IMR-90 (cell line): ENCODE data around the gene ASF1B. TPM values are rescaled to one million over a fixed set of nuclear protein-coding genes. Genes with fewer than 3 reads are reported as not detected.

Experiments
- ATAC-seq: fragments of 200-7000 bp; cut with Tn5 transposase; 2 replicates; pipeline ENCODE4 v1.9.1; 2020; ENCODE audit warnings: low read depth, mild to moderate bottlenecking, moderate library complexity
- BruUV-seq: library from RNA; stranded (reverse); fragments of 400-500 nt; replicated peaks from 2 replicates; lab custom pipeline; 2021; lab: Mats Ljungman, UMichigan
- CTCF ChIA-PET: fragments of 300-600 bp; formaldehyde crosslinking; extraction: SDS; loops from one replicate; lab custom pipeline; 2021; ENCODE audit warnings: antibody characterized with exemption; lab: Yijun Ruan, JAX
- POLR2A ChIA-PET: fragments of 300-600 bp; sonication (Branson Sonifier 250); formaldehyde crosslinking; loops from one replicate; lab custom pipeline; 2022; ENCODE audit warnings: antibody characterized with exemption; ENCODE audit not compliant: unreplicated experiment; lab: Charles Lee
- DNase-seq: peaks from one replicate; pipeline ENCODE4 v3.0.0; 2013
- H2AFZ ChIP-seq: replicated peaks from 2 replicates; pipeline ENCODE3; 2013; ENCODE audit warnings: low read length, mild to moderate bottlenecking; ENCODE audit not compliant: poor library complexity
- H2AK5ac ChIP-seq: 2 replicates; pipeline ENCODE4 v1.6.1; 2013; ENCODE audit warnings: low read depth, low read length, inconsistent platforms
- H2AK9ac ChIP-seq: replicated peaks from 2 replicates; pipeline ENCODE3; 2013; ENCODE audit warnings: mild to moderate bottlenecking, low read depth, low read length, moderate library complexity; ENCODE audit not compliant: poor library complexity
- H2BK120ac ChIP-seq: 2 replicates; pipeline ENCODE4 v1.6.1; 2013; ENCODE audit warnings: low read depth, low read length, inconsistent platforms
- H2BK15ac ChIP-seq: 3 replicates; pipeline ENCODE4 v1.6.1; 2013; ENCODE audit warnings: low read depth, low read length, inconsistent platforms
- H2BK20ac ChIP-seq: 2 replicates; pipeline ENCODE4 v1.6.1; 2013; ENCODE audit warnings: low read depth, mild to moderate bottlenecking, inconsistent platforms, low read length, moderate library complexity
- H2BK5ac ChIP-seq: 2 replicates; pipeline ENCODE4 v1.6.1; 2013; ENCODE audit warnings: mild to moderate bottlenecking, low read depth, low read length, inconsistent platforms; ENCODE audit not compliant: poor library complexity, severe bottlenecking
- H3K14ac ChIP-seq: replicated peaks from 2 replicates; pipeline ENCODE4 v1.6.1; 2013; ENCODE audit warnings: low read depth, low read length, inconsistent platforms
- H3K18ac ChIP-seq: 2 replicates; pipeline ENCODE4 v1.6.1; 2013; ENCODE audit warnings: low read depth, low read length, control low read depth
- H3K23ac ChIP-seq: 2 replicates; pipeline ENCODE4 v1.6.1; 2013; ENCODE audit warnings: low read depth, low read length, inconsistent platforms
- H3K27ac ChIP-seq: 2 replicates; pipeline ENCODE4 v1.5.1; 2013; ENCODE audit warnings: mild to moderate bottlenecking, control low read depth, low read length; ENCODE audit not compliant: insufficient read depth
- H3K27me3 ChIP-seq: 2 replicates; pipeline ENCODE4 v1.6.1; 2013; ENCODE audit warnings: low read length; ENCODE audit not compliant: control insufficient read depth, insufficient read depth
- H3K36me3 ChIP-seq: 2 replicates; pipeline ENCODE4 v1.6.1; 2013; ENCODE audit warnings: low read length, mixed read lengths; ENCODE audit not compliant: control insufficient read depth, insufficient read depth
- H3K4ac ChIP-seq: 2 replicates; pipeline ENCODE4 v1.6.1; 2013; ENCODE audit warnings: low read depth, low read length, inconsistent platforms
- H3K4me1 ChIP-seq: 2 replicates; pipeline ENCODE4 v1.6.1; 2013; ENCODE audit warnings: low read length, mixed read lengths; ENCODE audit not compliant: control insufficient read depth, insufficient read depth
- H3K4me2 ChIP-seq: 2 replicates; pipeline ENCODE4 v1.6.1; 2013; ENCODE audit warnings: low read depth, mild to moderate bottlenecking, control low read depth, low read length, moderate library complexity
- H3K4me3 ChIP-seq: 2 replicates; pipeline ENCODE4 v1.5.1; 2013; ENCODE audit warnings: low read depth, mild to moderate bottlenecking, control low read depth, low read length, moderate library complexity; ENCODE audit not compliant: insufficient read depth
- H3K56ac ChIP-seq: 2 replicates; pipeline ENCODE4 v1.6.1; 2013; ENCODE audit warnings: low read length, inconsistent platforms; ENCODE audit not compliant: insufficient read depth; ENCODE audit errors: extremely low read depth
- H3K79me1 ChIP-seq, 2 experiments: 2 replicates each; pipeline ENCODE4 v1.6.1; 2013; ENCODE audit warnings: low read length in 2 of 2, inconsistent platforms in 1 of 2, low read depth in 1 of 2
- H3K9ac ChIP-seq: 2 replicates; pipeline ENCODE4 v1.6.1; 2013; ENCODE audit warnings: low read depth, low read length, control low read depth
- H3K9me1 ChIP-seq: 2 replicates; pipeline ENCODE4 v1.6.1; 2013; ENCODE audit warnings: low read length, inconsistent platforms; ENCODE audit not compliant: insufficient read depth
- H3K9me3 ChIP-seq: 2 replicates; pipeline ENCODE4 v1.6.1; 2013; ENCODE audit warnings: low read length; ENCODE audit not compliant: control insufficient read depth, insufficient read depth
- H4K20me1 ChIP-seq: 2 replicates; pipeline ENCODE4 v1.6.1; 2013; ENCODE audit warnings: low read length, inconsistent platforms; ENCODE audit not compliant: insufficient read depth
- H4K5ac ChIP-seq: 2 replicates; pipeline ENCODE4 v1.6.1; 2013; ENCODE audit warnings: mild to moderate bottlenecking, low read depth, low read length, control low read depth
- H4K8ac ChIP-seq, 2 experiments: 2 replicates each; pipeline ENCODE4 v1.6.1; 2013; ENCODE audit warnings: low read depth in 2 of 2, low read length in 2 of 2, control low read depth in 1 of 2, inconsistent platforms in 1 of 2
- H4K91ac ChIP-seq: 2 replicates; pipeline ENCODE4 v1.6.1; 2013; ENCODE audit warnings: low read depth, low read length, inconsistent platforms; ENCODE audit not compliant: insufficient read depth
- CHD1 ChIP-seq: IDR thresholded peaks from 2 replicates; pipeline ENCODE4 v1.6.1; 2012; ENCODE audit warnings: low read depth, low read length, improper control_type of control experiment
- FOS ChIP-seq: fragments of 150-350 bp; IDR thresholded peaks from 2 replicates; pipeline ENCODE4 v1.6.1; 2016; ENCODE audit warnings: low read depth, low read length
- MAZ ChIP-seq: IDR thresholded peaks from 2 replicates; pipeline ENCODE4 v1.6.1; 2012; ENCODE audit warnings: low read depth, mild to moderate bottlenecking, low read length, improper control_type of control experiment, moderate library complexity, borderline replicate concordance
- RFX5 ChIP-seq: IDR thresholded peaks from 2 replicates; pipeline ENCODE4 v1.8.0; 2012; ENCODE audit warnings: low read depth, mild to moderate bottlenecking, low read length, moderate library complexity
- WGBS, 2 experiments: methylation state at CpG; one replicate each; pipeline versions ENCODE4 v1.1.5 to v1.1.7; 2013; ENCODE audit warnings: missing lambda C conversion rate in 2 of 2; ENCODE audit not compliant: insufficient read length in 1 of 2; ENCODE audit errors: extremely low coverage in 2 of 2; 5-methylcytosine and 5-hydroxymethylcytosine counted together
- dilution Hi-C: fragments of 300-500 bp; cut with HindIII; formaldehyde crosslinking; loops from one replicate; pipeline ENCODE4 v1.14.3; 2018; ENCODE audit warnings: low sequenced_read_pairs; ENCODE audit not compliant: unreplicated experiment
- in situ Hi-C: fragments of 300-500 bp; cut with MboI; formaldehyde crosslinking; loops from 3 replicates; pipeline ENCODE4 v1.14.3; 2019; ENCODE audit warnings: low sequenced_read_pairs, inconsistent platforms, mixed read lengths
- intact Hi-C: fragments of 100-400 bp; cut with micrococcal nuclease; formaldehyde crosslinking; loops from 2 replicates; pipeline ENCODE4 v1.10.0; 2022
- polyA plus RNA-seq, 3 experiments: library from polyadenylated mRNA; depleted of rRNA; stranded (reverse); fragments of >200 nt; gene quantifications; 2 replicates each; pipeline ENCODE4 v1.2.3, GENCODE V29; 2012; ENCODE audit warnings: low replicate concordance in 1 of 3
- total RNA-seq: library from RNA; depleted of rRNA; stranded (reverse); fragments of >200 nt; gene quantifications from 2 replicates; pipeline ENCODE4 v1.2.3, GENCODE V29; 2012
- TF ChIP-seq, protein P1 (sequence below): fragments of 150-350 bp; IDR thresholded peaks from 2 replicates; pipeline ENCODE4 v1.6.1; 2017; ENCODE audit warnings: mild to moderate bottlenecking, antibody characterized with exemption, low read length, low read depth

Gene ASF1B
- total and polyA plus RNA-seq, 2 of the 4 experiments (the other 2 are of a cell fraction), result 10.4 to 12.1 TPM

DNA sequence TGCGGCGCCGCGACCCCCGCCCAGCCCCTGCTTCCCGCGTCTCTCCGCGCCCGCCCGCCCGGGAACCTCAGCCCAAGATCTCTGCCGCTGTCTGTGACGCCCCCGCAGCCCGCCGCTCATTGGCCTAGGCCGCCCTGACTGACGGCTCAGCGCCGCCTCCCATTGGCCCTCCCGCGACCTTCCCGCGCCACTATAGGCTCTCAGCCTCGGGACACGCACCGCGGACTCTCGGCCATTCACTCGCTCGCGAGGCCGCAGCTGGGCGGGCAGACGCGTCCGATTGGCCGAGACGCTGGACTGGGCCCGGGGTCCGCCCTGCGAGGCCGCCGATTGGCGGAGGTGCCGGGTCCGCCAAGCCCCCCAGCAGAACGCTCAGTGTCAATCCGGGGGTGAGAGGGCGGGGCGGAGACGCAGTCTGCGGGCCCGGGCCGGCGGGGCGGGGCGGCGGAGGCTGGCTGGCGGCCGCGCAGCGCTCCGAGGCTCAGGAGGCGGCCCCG, 18.7 kb downstream of the ASF1B start, which contains the start of gene PRKACA:
Gene PRKACA (minus strand): TSS at position 95 of the 497 bp plus-strand sequence. CDS start 215 bp downstream, outside the sequence.
- H3K27me3 ChIP-seq, result no peaks in the 10 kb centered on the region
- peaks cover 8% of the 10 kb centered on the region for H4K20me1 ChIP-seq
- peak within 1 kb of the TSS; percentile 87 for H2AFZ ChIP-seq
- peaks cover 10 to 57% of the 10 kb centered on the region in 2 experiments for H3K79me1 ChIP-seq
- ChIA-PET POLR2A (interaction anchor here (0.6 kb wide), 1 partner anchor 8 kb away, joined by 3 read pairs; no protein-coding TSS in a partner anchor), CTCF (interaction anchor here (0.6 kb wide), 1 partner anchor 238 kb away, joined by 3 read pairs; no protein-coding TSS in a partner anchor)
- peak within 1 kb of the TSS; percentile 80 to 89 for H4K8ac ChIP-seq
- H3K4me2 ChIP-seq, result peak within 1 kb of the TSS; percentile 98
- H2AK5ac ChIP-seq, result peak within 1 kb of the TSS; percentile 90
- peak within 1 kb of the TSS; percentile 48 for H3K18ac ChIP-seq
- H4K91ac ChIP-seq, result peak within 1 kb of the TSS; percentile 83
- H4K5ac ChIP-seq, result peak within 1 kb of the TSS; percentile 65
- H3K36me3 ChIP-seq, result no peaks in the 10 kb centered on the region
- peak within 1 kb of the TSS; percentile 63 for H2BK120ac ChIP-seq
- H3K4me3 ChIP-seq, result peak within 1 kb of the TSS; percentile 74
- dilution Hi-C loops, result no loop called here
- H2BK5ac ChIP-seq, result peak within 1 kb of the TSS; percentile 82
- H2AK9ac ChIP-seq, result peak within 1 kb of the TSS; percentile 70
- H3K27ac ChIP-seq, result peak within 1 kb of the TSS; percentile 83
- peak within 1 kb of the TSS; percentile 84 for H3K14ac ChIP-seq
- peak within 1 kb of the TSS; percentile 91 for H3K23ac ChIP-seq
- TF ChIP-seq FOS, result peak; percentile 87
- TF ChIP-seq RFX5, result no peak
- peak; percentile 88; the same call in 1 of the 2 replicates for TF ChIP-seq MAZ
- no peak for TF ChIP-seq CHD1
- TF ChIP-seq, protein P1, sequence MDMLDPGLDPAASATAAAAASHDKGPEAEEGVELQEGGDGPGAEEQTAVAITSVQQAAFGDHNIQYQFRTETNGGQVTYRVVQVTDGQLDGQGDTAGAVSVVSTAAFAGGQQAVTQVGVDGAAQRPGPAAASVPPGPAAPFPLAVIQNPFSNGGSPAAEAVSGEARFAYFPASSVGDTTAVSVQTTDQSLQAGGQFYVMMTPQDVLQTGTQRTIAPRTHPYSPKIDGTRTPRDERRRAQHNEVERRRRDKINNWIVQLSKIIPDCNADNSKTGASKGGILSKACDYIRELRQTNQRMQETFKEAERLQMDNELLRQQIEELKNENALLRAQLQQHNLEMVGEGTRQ, result peak; percentile 64
- intact Hi-C loops, result no loop called here
- peak within 1 kb of the TSS; percentile 89 for H3K4ac ChIP-seq
- peaks cover 17% of the 10 kb centered on the region; the same call in 1 of the 2 replicates for H3K9me1 ChIP-seq
- H3K9ac ChIP-seq, result peak within 1 kb of the TSS; percentile 78
- peak; percentile 98 for DNase-seq
- in situ Hi-C loops, result no loop called here
- peak; percentile 93 for ATAC-seq
- no peak within 1 kb of the TSS; the same call in 2 of the 3 replicates for H2BK15ac ChIP-seq
- peaks cover 23% of the 10 kb centered on the region for H3K4me1 ChIP-seq
- H3K9me3 ChIP-seq, result no peaks in the 10 kb centered on the region
- no peak within 1 kb of the TSS for H2BK20ac ChIP-seq
- 1% methylated on average over 48 of the region's 67 CpGs; no CpG with 5 or more reads in 1 of the 2 experiments for WGBS, 2 experiments
- BruUV-seq, result no TSS peak
- peak within 1 kb of the TSS; percentile 57 for H3K56ac ChIP-seq
